HCT116 (cell line): Measurements from ENCODE around the gene VIPR1. TPM values are rescaled to one million over a fixed set of nuclear protein-coding genes. Genes with fewer than 3 reads are reported as not detected.

Experiments
- ATAC-seq: fragments of 200-7000 bp; cut with Tn5 transposase; 2 replicates; pipeline ENCODE4 v1.9.1; 2020; ENCODE audit warnings: mild to moderate bottlenecking, moderate library complexity
- BruUV-seq: library from RNA; stranded (reverse); fragments of 400-500 nt; replicated peaks from 2 replicates; lab custom pipeline; 2021; lab: Mats Ljungman, UMichigan
- CTCF ChIA-PET: fragments of 300-600 bp; sonication (Branson Sonifier 250); formaldehyde crosslinking; loops from one replicate; lab custom pipeline; 2021; ENCODE audit warnings: antibody characterized with exemption; lab: Charles Lee
- POLR2A ChIA-PET: fragments of 300-600, 350-600 bp; sonication (Branson Sonifier 250); formaldehyde crosslinking; loops from one replicate; lab custom pipeline; 2021; ENCODE audit warnings: antibody characterized with exemption; lab: Charles Lee
- RAD21 ChIA-PET, 2 experiments: fragments of 300-600 bp; sonication (Branson Sonifier 250); formaldehyde crosslinking; loops; one replicate each; lab custom pipeline; 2023; ENCODE audit warnings: low total read pairs in 2 of 2; ENCODE audit not compliant: uncharacterized antibody in 2 of 2, unreplicated experiment in 2 of 2, low non-redundant PET in 1 of 2; lab: Charles Lee
- DNase-seq: peaks from one replicate; pipeline ENCODE4 v3.0.0-alpha.2; 2010; ENCODE audit warnings: low read depth, low spot score
- H2AFZ ChIP-seq: fragments of 200-600 bp; shearing (Covaris generic), sonication (generic); 2 replicates; pipeline ENCODE4 v1.6.1; 2017; ENCODE audit warnings: low read depth, mixed run types, mixed read lengths, antibody characterized with exemption, low read length; ENCODE audit not compliant: poor library complexity, severe bottlenecking
- H3K27ac ChIP-seq: 2 replicates; pipeline ENCODE4 v1.5.1; 2012; ENCODE audit warnings: low read depth, low read length
- H3K27me3 ChIP-seq: fragments of 200-600 bp; sonication (generic); 2 replicates; pipeline ENCODE4 v1.6.1; 2016; ENCODE audit warnings: mixed run types, low read length, mixed read lengths; ENCODE audit not compliant: insufficient read depth
- H3K36me3 ChIP-seq, 2 experiments: fragments of 200-500 bp in 1 of 2; fragments of 200-600 bp in 1 of 2; sonication (Bioruptor generic) in 1 of 2; sonication (generic) in 1 of 2; 2 replicates each; pipeline versions ENCODE4 v1.5.1 to v1.6.1; 2014 to 2016; ENCODE audit warnings: low read length in 2 of 2, inconsistent platforms in 1 of 2, mixed read lengths in 1 of 2, mixed run types in 1 of 2; ENCODE audit not compliant: insufficient read depth in 2 of 2, control insufficient read depth in 1 of 2
- H3K4me1 ChIP-seq, 2 experiments: fragments of 200-600 bp in 1 of 2; sonication (generic) in 1 of 2; 2 replicates each; pipeline versions ENCODE4 v1.5.1 to v1.6.1; 2012 to 2017; ENCODE audit warnings: low read length in 2 of 2, inconsistent platforms in 1 of 2, mild to moderate bottlenecking in 1 of 2, mixed read lengths in 1 of 2, mixed run types in 1 of 2, moderate library complexity in 1 of 2; ENCODE audit not compliant: insufficient read depth in 2 of 2, control insufficient read depth in 1 of 2
- H3K4me2 ChIP-seq: fragments of 200-600 bp; sonication (generic); 2 replicates; pipeline ENCODE4 v1.6.1; 2017; ENCODE audit warnings: mixed run types, low read length, mixed read lengths
- H3K4me3 ChIP-seq, 2 experiments: fragments of 200-600 bp in 1 of 2; sonication (generic) in 1 of 2; replicated peaks in 1 of 2; 2 replicates each; pipeline ENCODE4 v1.5.1; 2011 to 2016; ENCODE audit warnings: low read length in 2 of 2, control low read depth in 1 of 2, low read depth in 1 of 2, mild to moderate bottlenecking in 1 of 2, mixed read lengths in 1 of 2, mixed run types in 1 of 2
- H3K79me2 ChIP-seq: fragments of 200-600 bp; sonication (generic); 2 replicates; pipeline ENCODE4 v1.6.1; 2017; ENCODE audit warnings: mild to moderate bottlenecking, mixed run types, low read length, moderate library complexity, mixed read lengths; ENCODE audit not compliant: insufficient read depth
- H3K9ac ChIP-seq: fragments of 200-600 bp; sonication (generic); 2 replicates; pipeline ENCODE4 v1.6.1; 2016; ENCODE audit warnings: low read length, mixed read lengths
- H3K9me2 ChIP-seq: fragments of 200-600 bp; sonication (generic), shearing (Covaris generic); 2 replicates; pipeline ENCODE4 v1.6.1; 2017; ENCODE audit warnings: mixed run types, mild to moderate bottlenecking, moderate library complexity; ENCODE audit not compliant: insufficient read depth
- H3K9me3 ChIP-seq, 2 experiments: fragments of 200-500 bp in 1 of 2; fragments of 200-600 bp in 1 of 2; sonication (Bioruptor generic) in 1 of 2; sonication (generic) in 1 of 2; 2 replicates each; pipeline ENCODE4 v1.6.1; 2014 to 2017; ENCODE audit warnings: low read length in 2 of 2, mixed read lengths in 2 of 2, inconsistent platforms in 1 of 2, low read depth in 1 of 2, mild to moderate bottlenecking in 1 of 2, mixed run types in 1 of 2, moderate library complexity in 1 of 2; ENCODE audit not compliant: control insufficient read depth in 1 of 2, insufficient read depth in 1 of 2
- H4K20me1 ChIP-seq: fragments of 200-600 bp; sonication (generic), shearing (Covaris generic); 2 replicates; pipeline ENCODE4 v1.6.1; 2017; ENCODE audit warnings: mixed run types, mild to moderate bottlenecking, moderate library complexity; ENCODE audit not compliant: insufficient read depth
- ATF3 ChIP-seq: IDR thresholded peaks from 2 replicates; pipeline ENCODE4 v1.6.1; 2012
- CBX3 ChIP-seq: IDR thresholded peaks from 2 replicates; pipeline ENCODE4 v1.6.1; 2012; ENCODE audit warnings: low read depth
- CEBPB ChIP-seq: IDR thresholded peaks from 2 replicates; pipeline ENCODE4 v1.6.1; 2012; ENCODE audit warnings: low read depth
- CTCF ChIP-seq, 3 experiments: fragments of 200-600 bp in 1 of 3; sonication (generic) in 1 of 3; IDR thresholded peaks in 2 of 3; conservative IDR thresholded peaks in 1 of 3; 2 replicates each; pipeline ENCODE4 v1.5.1; 2012 to 2017; ENCODE audit warnings: low read depth in 2 of 3, low read length in 2 of 3, antibody characterized with exemption in 1 of 3, borderline replicate concordance in 1 of 3, control low read depth in 1 of 3, mild to moderate bottlenecking in 1 of 3, mixed read lengths in 1 of 3, mixed run types in 1 of 3, moderate library complexity in 1 of 3; ENCODE audit not compliant: insufficient read depth in 1 of 3
- EGR1 ChIP-seq: IDR thresholded peaks from 2 replicates; pipeline ENCODE4 v1.6.1; 2012; ENCODE audit warnings: low read depth
- ELF1 ChIP-seq: IDR thresholded peaks from 2 replicates; pipeline ENCODE4 v1.6.1; 2012; ENCODE audit warnings: low read depth, borderline replicate concordance
- EZH2 ChIP-seq: fragments of 200-600 bp; sonication (generic); IDR thresholded peaks from 2 replicates; pipeline ENCODE4 v1.6.1; 2017; ENCODE audit warnings: antibody characterized with exemption, mixed run types
- EZH2phosphoT487 ChIP-seq: fragments of 200-600 bp; IDR thresholded peaks from 2 replicates; pipeline ENCODE4 v1.6.1; 2018; ENCODE audit warnings: antibody characterized with exemption, borderline replicate concordance
- FOSL1 ChIP-seq: IDR thresholded peaks from 2 replicates; pipeline ENCODE4 v1.6.1; 2012; ENCODE audit warnings: low read depth
- JUND ChIP-seq: IDR thresholded peaks from 2 replicates; pipeline ENCODE4 v1.6.1; 2012
- MAX ChIP-seq: IDR thresholded peaks from 2 replicates; pipeline ENCODE4 v1.6.1; 2012
- POLR2AphosphoS5 ChIP-seq: IDR thresholded peaks from 2 replicates; pipeline ENCODE4 v1.6.1; 2011; ENCODE audit warnings: mild to moderate bottlenecking, low read depth, low read length, moderate library complexity
- RAD21 ChIP-seq: IDR thresholded peaks from 2 replicates; pipeline ENCODE4 v1.6.1; 2012; ENCODE audit warnings: low read depth, mild to moderate bottlenecking
- REST ChIP-seq: IDR thresholded peaks from 2 replicates; pipeline ENCODE4 v1.6.1; 2012; ENCODE audit warnings: low read depth
- SIN3A ChIP-seq: IDR thresholded peaks from 2 replicates; pipeline ENCODE4 v1.6.1; 2012; ENCODE audit warnings: low read depth
- TCF7L2 ChIP-seq: IDR thresholded peaks from 2 replicates; pipeline ENCODE4 v1.7.0; 2011; ENCODE audit warnings: borderline replicate concordance, inconsistent platforms; ENCODE audit not compliant: insufficient read depth, insufficient read length; ENCODE audit errors: extremely low read depth
- YY1 ChIP-seq: IDR thresholded peaks from 2 replicates; pipeline ENCODE4 v1.6.1; 2011; ENCODE audit warnings: low read length, low read depth, moderate library complexity, mild to moderate bottlenecking; ENCODE audit not compliant: insufficient replicate concordance; ENCODE audit errors: extremely low read depth
- ZBTB33 ChIP-seq: IDR thresholded peaks from 2 replicates; pipeline ENCODE4 v1.6.1; 2011; ENCODE audit warnings: mild to moderate bottlenecking, low read length, moderate library complexity; ENCODE audit not compliant: insufficient replicate concordance; ENCODE audit errors: extremely low read depth
- ZFX ChIP-seq: fragments of 450-650 bp; IDR thresholded peaks from 2 replicates; pipeline ENCODE4 v1.6.1; 2017
- intact Hi-C: fragments of 100-400 bp; cut with micrococcal nuclease; formaldehyde crosslinking; loops from 2 replicates; pipeline ENCODE4 v1.10.0; 2022
- total RNA-seq: library from RNA; stranded (reverse); gene quantifications from one replicate; pipeline ENCODE4 v1.2.1, GENCODE V29; 2021; ENCODE audit not compliant: unreplicated experiment

Gene VIPR1
- total RNA-seq, 1 experiment from 2014 or later: 9.6 TPM

- Histone ChIP-seq H3K9me3 (no peaks in the 10 kb centered on the region), H3K27ac (no peak overlapping the region), H2AFZ (no peak overlapping the region), H3K9ac (no peak overlapping the region), H3K9me2 (no peaks in the 10 kb centered on the region), H3K4me2 (no peak overlapping the region), H3K36me3 (no peaks in the 10 kb centered on the region), H3K27me3 (no peaks in the 10 kb centered on the region), H3K4me3 (no peak overlapping the region), H3K79me2 (no peaks in the 10 kb centered on the region), H4K20me1 (no peaks in the 10 kb centered on the region), H3K4me1 (no peaks in the 10 kb centered on the region)
- intact Hi-C loops: no loop called here
- BruUV-seq: no TSS peak
- TF ChIP-seq ZFX (no peak), EZH2phosphoT487 (no peak), MAX (no peak), EZH2 (no peak), TCF7L2 (no peak), RAD21 (no peak), FOSL1 (no peak), ELF1 (no peak), JUND (no peak), CTCF (IDR thresholded peaks at IDR 0.05 in 2 of 3, conservative IDR thresholded peaks at IDR 0.05 in 1 of 3; ENCODE audit: borderline replicate concordance in 1 of 3, insufficient read depth in 1 of 3, low read depth in 2 of 3, low read length in 2 of 3) (no peak), SIN3A (no peak), CEBPB (no peak), ZBTB33 (no peak), ATF3 (no peak), EGR1 (no peak), YY1 (no peak), REST (no peak), POLR2AphosphoS5 (no peak), CBX3 (no peak)
- DNase-seq (no peak), ATAC-seq (no peak)
- ChIA-PET RAD21 (no interaction called here), POLR2A (interaction anchor here (1.3 kb wide), 1 partner anchor 17 kb away, joined by 3 read pairs; the partner anchor contains the start of gene VIPR1), CTCF (no interaction called here)
Observed at GRCh38 chr3:42519568-42519962, 17.1 kb downstream of the VIPR1 start.
